Activated CD8-positive, alpha-beta T cell treated with anti-CD3 and anti-CD28 coated beads for 36 hours (primary cell): ENCODE results near the gene SPEF2. TPM values are rescaled to one million over a fixed set of nuclear protein-coding genes. Genes with fewer than 3 reads are reported as not detected.

Source experiments
- ATAC-seq: fragments of 200-7000 bp; cut with Tn5 transposase; one replicate; pipeline ENCODE4 v1.10.0; 2021; ENCODE audit warnings: mild to moderate bottlenecking, moderate library complexity
- CTCF ChIA-PET: fragments of 350-600 bp; sonication (Branson Sonifier 250); formaldehyde crosslinking; loops from one replicate; lab custom pipeline; 2021; ENCODE audit warnings: antibody characterized with exemption; lab: Charles Lee
- POLR2A ChIA-PET: fragments of 350-600 bp; sonication (Branson Sonifier 250); formaldehyde crosslinking; loops from one replicate; lab custom pipeline; 2021; ENCODE audit warnings: antibody characterized with exemption; lab: Charles Lee
- DNase-seq: peaks from one replicate; pipeline ENCODE4 v3.0.0-alpha.2; 2020
- H3K27ac Mint-ChIP-seq: one replicate; pipeline ENCODE4 v1.8.0; 2021; ENCODE audit warnings: mild to moderate bottlenecking, mixed read lengths
- H3K27me3 Mint-ChIP-seq: one replicate; pipeline ENCODE4 v1.8.0; 2021; ENCODE audit warnings: mixed read lengths
- H3K36me3 Mint-ChIP-seq: one replicate; pipeline ENCODE4 v1.8.0; 2021; ENCODE audit warnings: low read depth, mixed read lengths
- H3K4me1 Mint-ChIP-seq: one replicate; pipeline ENCODE4 v1.8.0; 2021; ENCODE audit warnings: low read depth, mixed read lengths
- H3K4me3 Mint-ChIP-seq: one replicate; pipeline ENCODE4 v1.8.0; 2021; ENCODE audit warnings: mild to moderate bottlenecking, moderate library complexity, mixed read lengths
- H3K9me3 Mint-ChIP-seq: one replicate; pipeline ENCODE4 v1.8.0; 2021; ENCODE audit warnings: mixed read lengths
- CTCF ChIP-seq: fragments of 200-600 bp; IDR thresholded peaks from one replicate; pipeline ENCODE4 v1.8.0; 2022; ENCODE audit warnings: antibody characterized with exemption, mild to moderate bottlenecking
- intact Hi-C: fragments of 100-400 bp; cut with micrococcal nuclease; formaldehyde crosslinking; loops from one replicate; pipeline ENCODE4 v1.10.0; 2022
- total RNA-seq, 2 experiments: library from RNA; stranded (reverse); gene quantifications; one replicate each; pipeline ENCODE4 v1.2.3, GENCODE V29; 2021

The SPEF2 gene
- total RNA-seq, 2 experiments from 2014 or later, result 8.4 to 9.9 TPM

GRCh38 chr5:35647712-35648111 is 30.0 kb downstream of the SPEF2 start:
- Mint-ChIP-seq H3K9me3 (no peaks in the 10 kb centered on the region), H3K4me1 (peaks cover 12% of the 10 kb centered on the region), H3K27me3 (no peaks in the 10 kb centered on the region), H3K4me3 (no peak overlapping the region), H3K27ac (no peak overlapping the region), H3K36me3 (peaks cover 2% of the 10 kb centered on the region)
- ATAC-seq (no peak), DNase-seq (no peak)
- intact Hi-C loops, result no loop called here
- POLR2A ChIA-PET, result no interaction called here
- CTCF ChIA-PET, result no interaction called here
- TF ChIP-seq CTCF, result no peak

- H3K9me3 Mint-ChIP-seq, result no peaks in the 10 kb centered on the region
- peak; percentile 98 for ATAC-seq
- H3K27ac Mint-ChIP-seq, result no peak overlapping the region
- H3K36me3 Mint-ChIP-seq, result no peaks in the 10 kb centered on the region
- no peaks in the 10 kb centered on the region for H3K27me3 Mint-ChIP-seq
- H3K4me1 Mint-ChIP-seq, result peaks cover 12% of the 10 kb centered on the region
- intact Hi-C loops, result loop anchor here (1.0 to 5.0 kb wide), 3 partner anchors 131 to 275 kb away; partner anchors contain the start of gene IL7R
- ChIA-PET POLR2A (interaction anchor here (0.6 to 1.7 kb wide), 7 partner anchors 9 to 564 kb away, joined by 3 to 6 read pairs (median 4); no protein-coding TSS in a partner anchor), CTCF (interaction anchor here (0.6 to 4.7 kb wide), 61 partner anchors 9 to 318 kb away, joined by 3 to 151 read pairs (median 4); partner anchors contain the start of genes IL7R and SPEF2)
- peak; percentile 78 for DNase-seq
- no peak overlapping the region for H3K4me3 Mint-ChIP-seq
- peak; percentile 46 for TF ChIP-seq CTCF
Measured at GRCh38 chr5:35651002-35651756, 33.5 kb downstream of the SPEF2 start.

- Mint-ChIP-seq H3K4me3 (no peak overlapping the region), H3K4me1 (peaks cover 24% of the 10 kb centered on the region), H3K36me3 (peaks cover 7% of the 10 kb centered on the region), H3K27me3 (no peaks in the 10 kb centered on the region), H3K9me3 (no peaks in the 10 kb centered on the region), H3K27ac (no peak overlapping the region)
- intact Hi-C loops, result no loop called here
- POLR2A ChIA-PET, result no interaction called here
- DNase-seq (no peak), ATAC-seq (no peak)
- TF ChIP-seq CTCF, result no peak
- CTCF ChIA-PET, result interaction anchor here (0.9 to 2.1 kb wide), 2 partner anchors 30 to 270 kb away, joined by 3 to 6 read pairs; no protein-coding TSS in a partner anchor
Measured at GRCh38 chr5:35656721-35657120, 39.1 kb downstream of the SPEF2 start.

GRCh38 chr5:35657877-35658276 is 40.2 kb downstream of the SPEF2 start:
- ATAC-seq (no peak), DNase-seq (no peak)
- ChIA-PET CTCF (interaction anchor here (1.2 to 2.3 kb wide), 6 partner anchors 9 to 268 kb away, joined by 3 to 10 read pairs (median 4); no protein-coding TSS in a partner anchor), POLR2A (interaction anchor here (1.3 to 1.8 kb wide), 2 partner anchors 154 to 199 kb away, joined by 3 to 4 read pairs; partner anchors contain the start of gene IL7R)
- H3K4me1 Mint-ChIP-seq, result peaks cover 24% of the 10 kb centered on the region
- intact Hi-C loops, result no loop called here
- TF ChIP-seq CTCF, result no peak
- H3K27me3 Mint-ChIP-seq, result no peaks in the 10 kb centered on the region
- H3K36me3 Mint-ChIP-seq, result peaks cover 14% of the 10 kb centered on the region
- peaks cover 8% of the 10 kb centered on the region for H3K9me3 Mint-ChIP-seq
- H3K27ac Mint-ChIP-seq, result peak overlapping the region; percentile 5
- no peak overlapping the region for H3K4me3 Mint-ChIP-seq

- Mint-ChIP-seq H3K9me3 (peaks cover 13% of the 10 kb centered on the region), H3K36me3 (peaks cover 20% of the 10 kb centered on the region), H3K4me1 (peaks cover 29% of the 10 kb centered on the region), H3K4me3 (no peak overlapping the region), H3K27me3 (no peaks in the 10 kb centered on the region), H3K27ac (peak overlapping the region; percentile 40)
- POLR2A ChIA-PET, result interaction anchor here (1.5 to 1.8 kb wide), 2 partner anchors 9 to 197 kb away, joined by 4 to 6 read pairs; partner anchors contain the start of gene IL7R
- DNase-seq (no peak), ATAC-seq (peak; percentile 37)
- no peak for TF ChIP-seq CTCF
- CTCF ChIA-PET, result interaction anchor here (0.6 to 3.2 kb wide), 8 partner anchors 9 to 267 kb away, joined by 3 to 34 read pairs (median 3); partner anchors contain the start of gene SPEF2
- intact Hi-C loops, result no loop called here
Measured at GRCh38 chr5:35659556-35659955, 41.9 kb downstream of the SPEF2 start.
